Measurements from ENCODE around the gene AK8. TPM values are rescaled to one million over a fixed set of nuclear protein-coding genes. Genes with fewer than 3 reads are reported as not detected.

Gene AK8
- total and polyA plus RNA-seq, 2 donors = 1.8 to 2.3 TPM

- Histone ChIP-seq H3K4me3 (ENCODE audit: low read length in 2 of 2) (no peak overlapping the region), H3K9me3 (ENCODE audit: control insufficient read depth in 2 of 2, insufficient read depth in 1 of 2, low read length in 1 of 2) (peaks cover 0 to 6% of the 10 kb centered on the region in 2 donors), H3K4me1 (ENCODE audit: control insufficient read depth in 2 of 2, insufficient read depth in 2 of 2, low read length in 2 of 2) (no peaks in the 10 kb centered on the region), H3K27ac (ENCODE audit: low read depth in 1 of 2, low read length in 1 of 2) (no peak overlapping the region), H3K36me3 (ENCODE audit: control insufficient read depth in 2 of 2, insufficient read depth in 2 of 2, low read length in 1 of 2) (peaks cover 32 to 50% of the 10 kb centered on the region in 2 donors), H3K27me3 (ENCODE audit: control insufficient read depth in 2 of 2, insufficient read depth in 1 of 2, low read length in 1 of 2) (no peaks in the 10 kb centered on the region)
- WGBS = 96% methylated on average over 1 of the region's 1 CpG
- DNase-seq (ENCODE audit: low read depth in 6 of 9, low spot score in 9 of 9) = no peak
Measured at GRCh38 chr9:132690696-132691095, 187.4 kb downstream of the AK8 start.

DNA sequence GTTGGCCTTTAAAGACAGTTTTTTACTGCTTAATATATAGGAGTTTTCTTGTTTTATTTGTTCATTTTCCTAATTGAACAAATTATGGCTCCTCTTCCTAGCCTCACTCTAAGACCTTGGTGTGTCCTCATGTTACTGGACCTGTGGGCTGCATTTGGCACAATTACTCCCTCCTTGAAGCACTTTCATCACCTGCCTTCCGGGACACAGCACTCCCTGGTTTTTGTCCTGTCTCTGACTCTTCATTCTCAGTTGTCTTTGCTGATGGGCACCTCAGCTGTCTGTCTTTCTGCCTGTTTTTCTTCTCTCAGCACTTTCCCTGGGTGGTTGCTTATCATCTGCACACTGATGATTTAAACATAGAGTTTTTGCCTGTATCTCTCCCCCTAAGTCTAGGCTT is 194.2 kb downstream of the AK8 start:
- Histone ChIP-seq H3K4me3 (ENCODE audit: low read length in 2 of 2) (no peak overlapping the region), H3K27ac (ENCODE audit: low read depth in 1 of 2, low read length in 1 of 2) (no peak overlapping the region), H3K4me1 (ENCODE audit: control insufficient read depth in 2 of 2, insufficient read depth in 2 of 2, low read length in 2 of 2) (no peaks in the 10 kb centered on the region), H3K9me3 (ENCODE audit: control insufficient read depth in 2 of 2, insufficient read depth in 1 of 2, low read length in 1 of 2) (no peaks in the 10 kb centered on the region), H3K27me3 (ENCODE audit: control insufficient read depth in 2 of 2, insufficient read depth in 1 of 2, low read length in 1 of 2) (no peaks in the 10 kb centered on the region), H3K36me3 (ENCODE audit: control insufficient read depth in 2 of 2, insufficient read depth in 2 of 2, low read length in 1 of 2) (peaks cover 43 to 46% of the 10 kb centered on the region in 2 donors)
- DNase-seq (ENCODE audit: low read depth in 6 of 9, low spot score in 9 of 9) = no peak
- 96% methylated on average over 1 of the region's 1 CpG for WGBS

DNA sequence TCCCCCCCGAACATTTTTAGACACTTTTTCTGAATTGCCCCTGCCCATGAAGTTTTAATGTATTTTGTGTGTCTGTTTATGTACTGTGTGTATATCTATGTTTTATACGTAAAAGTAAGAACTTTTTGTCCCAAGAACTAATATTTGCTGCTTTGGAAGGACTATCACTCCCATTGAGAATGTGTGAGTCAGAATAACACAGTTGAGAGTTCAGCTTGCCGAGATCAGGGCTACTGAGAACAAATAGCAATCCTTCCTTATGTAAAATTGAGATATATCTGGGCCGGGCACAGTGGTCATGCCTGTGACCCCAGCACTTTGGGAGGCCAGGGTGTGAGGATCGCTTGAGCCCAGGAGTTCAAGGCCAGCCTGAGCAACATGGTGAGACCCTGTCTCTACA is 196.5 kb downstream of the AK8 start:
- Histone ChIP-seq H3K9me3 (ENCODE audit: control insufficient read depth in 2 of 2, insufficient read depth in 1 of 2, low read length in 1 of 2) (no peaks in the 10 kb centered on the region), H3K4me1 (ENCODE audit: control insufficient read depth in 2 of 2, insufficient read depth in 2 of 2, low read length in 2 of 2) (no peaks in the 10 kb centered on the region), H3K36me3 (ENCODE audit: control insufficient read depth in 2 of 2, insufficient read depth in 2 of 2, low read length in 1 of 2) (peaks cover 42 to 47% of the 10 kb centered on the region in 2 donors), H3K27me3 (ENCODE audit: control insufficient read depth in 2 of 2, insufficient read depth in 1 of 2, low read length in 1 of 2) (no peaks in the 10 kb centered on the region), H3K4me3 (ENCODE audit: low read length in 2 of 2) (no peak overlapping the region), H3K27ac (ENCODE audit: low read depth in 1 of 2, low read length in 1 of 2) (no peak overlapping the region)
- 90% methylated on average over 5 of the region's 5 CpGs for WGBS
- DNase-seq (ENCODE audit: low read depth in 6 of 9, low spot score in 9 of 9) = no peak

- no peaks in the 10 kb centered on the region for H3K4me1 ChIP-seq (ENCODE audit: control insufficient read depth in 2 of 2, insufficient read depth in 2 of 2, low read length in 2 of 2)
- no peak overlapping the region for H3K4me3 ChIP-seq (ENCODE audit: low read length in 2 of 2)
- H3K9me3 ChIP-seq (ENCODE audit: control insufficient read depth in 2 of 2, insufficient read depth in 1 of 2, low read length in 1 of 2) = no peaks in the 10 kb centered on the region
- no peak overlapping the region for H3K27ac ChIP-seq (ENCODE audit: low read depth in 1 of 2, low read length in 1 of 2)
- no peak for DNase-seq (ENCODE audit: low read depth in 6 of 9, low spot score in 9 of 9)
- H3K36me3 ChIP-seq (ENCODE audit: control insufficient read depth in 2 of 2, insufficient read depth in 2 of 2, low read length in 1 of 2) = peaks cover 35 to 42% of the 10 kb centered on the region in 2 donors
- no peaks in the 10 kb centered on the region for H3K27me3 ChIP-seq (ENCODE audit: control insufficient read depth in 2 of 2, insufficient read depth in 1 of 2, low read length in 1 of 2)
- 87% methylated on average over 3 of the region's 3 CpGs for WGBS
Measured at GRCh38 chr9:132679946-132680625, 198.0 kb downstream of the AK8 start.

GRCh38 chr9:132677976-132678375 is 200.1 kb downstream of the AK8 start:
- 98% methylated on average over 8 of the region's 8 CpGs for WGBS

More at GRCh38 chr9:132677976-132678375, 200.1 kb downstream of the AK8 start:
- peaks cover 23 to 28% of the 10 kb centered on the region in 2 donors for H3K36me3 ChIP-seq (ENCODE audit: control insufficient read depth in 2 of 2, insufficient read depth in 2 of 2, low read length in 1 of 2)
- H3K9me3 ChIP-seq (ENCODE audit: control insufficient read depth in 2 of 2, insufficient read depth in 1 of 2, low read length in 1 of 2) = no peaks in the 10 kb centered on the region
- no peak overlapping the region for H3K27ac ChIP-seq (ENCODE audit: low read depth in 1 of 2, low read length in 1 of 2)
- no peak for DNase-seq (ENCODE audit: low read depth in 6 of 9, low spot score in 9 of 9)
- peaks cover 0 to 3% of the 10 kb centered on the region in 2 donors for H3K4me1 ChIP-seq (ENCODE audit: control insufficient read depth in 2 of 2, insufficient read depth in 2 of 2, low read length in 2 of 2)
- no peak overlapping the region for H3K4me3 ChIP-seq (ENCODE audit: low read length in 2 of 2)
- no peaks in the 10 kb centered on the region for H3K27me3 ChIP-seq (ENCODE audit: control insufficient read depth in 2 of 2, insufficient read depth in 1 of 2, low read length in 1 of 2)

Other genes with a start within 250 kb of the AK8 start
- 9.9 TPM for gene DDX31, start 208.3 kb downstream of the AK8 start, total RNA-seq
- 11.8 TPM for gene DDX31, start 208.3 kb downstream of the AK8 start, polyA plus RNA-seq
- gene GTF3C4, start 207.8 kb downstream of the AK8 start, total RNA-seq = 9.2 TPM
- 4.7 TPM for gene GTF3C4, start 207.8 kb downstream of the AK8 start, polyA plus RNA-seq
- 4.6 TPM for gene SPACA9, start 614 bp upstream of the AK8 start, total RNA-seq
- 5.8 TPM for gene SPACA9, start 614 bp upstream of the AK8 start, polyA plus RNA-seq
- 15.1 TPM for gene TSC1, start 66.3 kb upstream of the AK8 start, total RNA-seq
- 18.7 TPM for gene TSC1, start 66.3 kb upstream of the AK8 start, polyA plus RNA-seq
- 0.61 TPM for gene GFI1B, start 100.4 kb upstream of the AK8 start, total RNA-seq
- 0.34 TPM for gene GFI1B, start 100.4 kb upstream of the AK8 start, polyA plus RNA-seq
- 64.0 TPM for gene GTF3C5, start 152.7 kb upstream of the AK8 start, total RNA-seq
- gene GTF3C5, start 152.7 kb upstream of the AK8 start, polyA plus RNA-seq = 85.7 TPM
- gene CEL, start 183.7 kb upstream of the AK8 start, total RNA-seq = 0.76 TPM
- gene CEL, start 183.7 kb upstream of the AK8 start, polyA plus RNA-seq = 3.2 TPM
- gene RALGDS, start 243.0 kb upstream of the AK8 start, total RNA-seq = 25.9 TPM
- 42.1 TPM for gene RALGDS, start 243.0 kb upstream of the AK8 start, polyA plus RNA-seq